ENCODE data around the gene CGAS. TPM values are rescaled to one million over a fixed set of nuclear protein-coding genes. Genes with fewer than 3 reads are reported as not detected.
"Not testable (repeated sequence)": the region's sequence is repeated elsewhere in the genome, so short reads cannot be mapped to it uniquely, and the experiment has no call there.

The CGAS gene
- total and polyA plus RNA-seq, 5 donors from 2014 or later = 9.0 to 24.2 (median 12.8) TPM

DNA sequence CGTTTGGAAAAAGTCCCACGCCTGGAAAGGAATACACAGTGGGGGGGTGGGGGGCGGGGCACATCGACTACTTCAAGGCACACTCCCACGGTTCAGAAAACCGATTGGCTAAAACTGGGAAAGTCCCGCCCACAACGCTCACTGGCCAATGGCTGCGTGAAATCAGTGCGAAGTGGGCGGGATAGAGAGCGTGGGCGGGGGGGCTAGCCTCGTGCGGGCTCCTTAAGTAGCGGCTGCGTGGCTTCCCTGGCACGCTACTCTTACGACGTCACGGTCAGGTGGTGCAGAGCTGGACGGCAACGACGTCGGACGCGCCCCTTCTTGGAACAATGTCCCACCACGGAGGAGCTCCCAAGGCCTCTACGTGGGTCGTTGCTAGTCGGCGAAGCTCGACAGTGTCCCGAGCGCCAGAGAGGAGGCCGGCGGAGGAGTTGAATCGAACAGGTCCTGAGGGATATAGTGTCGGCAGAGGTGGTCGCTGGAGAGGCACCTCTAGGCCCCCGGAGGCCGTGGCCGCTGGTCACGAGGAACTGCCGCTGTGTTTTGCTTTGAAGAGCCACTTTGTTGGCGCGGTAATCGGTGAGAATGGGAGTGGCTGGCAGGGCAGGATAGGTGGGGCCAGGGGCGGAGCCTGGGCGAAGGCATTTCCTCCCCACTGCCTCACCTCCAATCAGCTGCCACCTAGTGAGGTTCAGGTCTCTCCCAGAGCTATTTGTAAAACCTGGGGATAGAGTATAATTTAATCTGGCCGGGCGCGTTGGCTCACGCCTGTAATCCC, 57.3 kb downstream of the CGAS start, which contains the start of gene DDX43:
Gene DDX43 (plus strand): TSS at position 252 of the 778 bp plus-strand sequence. CDS start 78 bp downstream, at position 330.
- no peaks in the 10 kb centered on the region for H3K27me3 Mint-ChIP-seq
- peaks cover 0 to 1% (median 0%) of the 10 kb centered on the region in 7 donors for H3K9me3 Mint-ChIP-seq

DNA sequence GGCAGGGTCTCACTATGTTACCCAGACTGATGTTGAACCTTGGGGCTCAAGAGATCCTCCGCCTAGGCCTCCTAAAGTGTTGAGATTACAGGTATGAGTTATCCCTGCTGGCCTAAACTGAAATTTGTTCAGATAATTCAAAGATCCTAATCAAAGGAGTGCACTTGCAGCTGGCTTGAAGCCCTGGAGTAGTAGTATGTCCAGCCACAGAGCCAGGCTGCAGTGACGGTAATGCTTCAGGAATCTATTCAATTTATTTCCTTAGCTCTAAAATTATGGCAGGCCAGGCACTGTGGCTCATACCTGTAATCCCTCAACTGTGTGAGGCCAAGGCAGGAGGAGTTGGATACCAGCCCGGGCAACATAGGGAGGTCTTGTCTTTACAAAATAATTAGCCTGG, 58.8 kb downstream of the CGAS start:
- H3K4me3 Mint-ChIP-seq = peak overlapping the region in 2 of 4 donors; percentile 41 to 56

More for the DNA sequence above, 57.3 kb downstream of the CGAS start, which contains the start of gene DDX43:
- Mint-ChIP-seq H3K4me1 (peaks cover 6 to 32% (median 12%) of the 10 kb centered on the region in 4 donors), H3K27ac (peak within 1 kb of the TSS; percentile 69 to 87 (median 80)), H3K36me3 (no peaks in the 10 kb centered on the region), H3K4me3 (peak within 1 kb of the TSS; percentile 64 to 98 (median 77))
- H3K4me3 ChIP-seq (ENCODE audit: low read depth, low read length) = no peak within 1 kb of the TSS
- H3K27ac ChIP-seq (ENCODE audit: insufficient read depth, low read length, poor library complexity, severe bottlenecking) = peak within 1 kb of the TSS; percentile 73
- H3K27me3 ChIP-seq (ENCODE audit: control insufficient read depth, insufficient read depth, low read length) = no peaks in the 10 kb centered on the region
- no peaks in the 10 kb centered on the region for H3K36me3 ChIP-seq (ENCODE audit: control insufficient read depth, insufficient read depth, low read length)
- H3K4me1 ChIP-seq (ENCODE audit: control insufficient read depth, insufficient read depth, low read length, poor library complexity, severe bottlenecking) = no peaks in the 10 kb centered on the region
- no peaks in the 10 kb centered on the region for H3K9me3 ChIP-seq (ENCODE audit: control insufficient read depth in 2 of 2, low read length in 2 of 2)
- DNase-seq (peak; percentile 38 to 47 (median 41)), ATAC-seq (ENCODE audit: low read depth in 2 of 2) (peak; percentile 72 to 75)

DNA sequence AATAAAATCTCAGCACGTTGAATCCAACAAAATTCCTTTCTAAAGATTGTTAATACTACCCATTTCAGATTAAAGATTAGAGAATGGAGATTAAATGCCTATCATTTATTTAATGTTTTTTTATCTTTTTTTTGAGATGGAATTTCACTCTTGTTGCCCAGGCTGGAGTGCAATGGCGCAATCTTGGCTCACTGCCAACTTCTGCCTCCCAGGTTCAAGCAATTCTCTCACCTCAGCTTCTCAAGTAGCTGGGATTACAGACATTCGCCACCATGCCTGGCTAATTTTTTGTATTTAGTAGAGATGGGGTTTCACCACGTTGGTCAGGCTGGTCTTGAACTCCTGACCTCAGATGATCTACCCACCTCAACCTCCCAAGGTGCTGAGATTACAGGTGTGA, 59.9 kb downstream of the CGAS start:
- H3K4me3 ChIP-seq (ENCODE audit: low read depth, low read length); H3K4me3 Mint-ChIP-seq; H3K9me3 ChIP-seq (ENCODE audit: control insufficient read depth in 2 of 2, low read length in 2 of 2); H3K36me3 ChIP-seq (ENCODE audit: control insufficient read depth, insufficient read depth, low read length); ATAC-seq (ENCODE audit: low read depth in 2 of 2); H3K4me1 ChIP-seq (ENCODE audit: control insufficient read depth, insufficient read depth, low read length, poor library complexity, severe bottlenecking); DNase-seq; H3K36me3 Mint-ChIP-seq; H3K9me3 Mint-ChIP-seq; H3K27me3 Mint-ChIP-seq; H3K27me3 ChIP-seq (ENCODE audit: control insufficient read depth, insufficient read depth, low read length); H3K27ac ChIP-seq (ENCODE audit: insufficient read depth, low read length, poor library complexity, severe bottlenecking): not testable (repeated sequence)
- Mint-ChIP-seq H3K27ac (peak overlapping the region in 1 of 3 donors; percentile 62), H3K4me1 (peaks cover 6 to 39% (median 18%) of the 10 kb centered on the region in 4 donors)

More for the DNA sequence above, 58.8 kb downstream of the CGAS start:
- Mint-ChIP-seq H3K36me3 (no peaks in the 10 kb centered on the region), H3K27ac (no peak overlapping the region), H3K4me1 (peaks cover 6 to 39% (median 18%) of the 10 kb centered on the region in 4 donors), H3K9me3 (peaks cover 0 to 1% (median 0%) of the 10 kb centered on the region in 7 donors), H3K27me3 (no peaks in the 10 kb centered on the region)
- Histone ChIP-seq H3K36me3 (ENCODE audit: control insufficient read depth, insufficient read depth, low read length) (no peaks in the 10 kb centered on the region), H3K9me3 (ENCODE audit: control insufficient read depth in 2 of 2, low read length in 2 of 2) (no peaks in the 10 kb centered on the region), H3K27me3 (ENCODE audit: control insufficient read depth, insufficient read depth, low read length) (no peaks in the 10 kb centered on the region), H3K4me3 (ENCODE audit: low read depth, low read length) (no peak overlapping the region), H3K4me1 (ENCODE audit: control insufficient read depth, insufficient read depth, low read length, poor library complexity, severe bottlenecking) (peaks cover 9% of the 10 kb centered on the region), H3K27ac (ENCODE audit: insufficient read depth, low read length, poor library complexity, severe bottlenecking) (no peak overlapping the region)
- DNase-seq (no peak), ATAC-seq (ENCODE audit: low read depth in 2 of 2) (no peak)

DNA sequence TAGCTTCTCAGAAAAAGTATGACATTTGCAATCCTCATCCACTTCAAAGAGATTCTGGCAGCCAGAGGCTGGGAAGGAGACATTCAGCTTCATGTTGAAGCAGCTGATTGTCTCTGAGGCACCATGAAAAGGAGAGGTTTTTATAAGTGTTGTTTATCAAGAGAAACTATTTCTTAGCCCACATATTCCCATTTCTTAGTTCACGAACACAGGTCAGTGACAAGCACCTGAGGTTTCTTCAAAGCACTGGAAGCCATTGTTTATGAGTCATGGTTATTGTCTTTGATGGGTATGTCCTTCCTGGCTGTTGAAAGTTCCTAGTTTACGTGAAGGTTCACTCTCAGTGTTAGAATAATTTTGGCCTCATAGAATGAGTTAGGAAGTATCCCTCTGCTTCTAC, 60.4 kb downstream of the CGAS start:
- H3K27ac Mint-ChIP-seq = peak overlapping the region in 1 of 3 donors; percentile 62
- no peaks in the 10 kb centered on the region for H3K36me3 ChIP-seq (ENCODE audit: control insufficient read depth, insufficient read depth, low read length)
- H3K4me3 ChIP-seq (ENCODE audit: low read depth, low read length) = no peak overlapping the region
- no peaks in the 10 kb centered on the region for H3K27me3 ChIP-seq (ENCODE audit: control insufficient read depth, insufficient read depth, low read length)
- H3K27ac ChIP-seq (ENCODE audit: insufficient read depth, low read length, poor library complexity, severe bottlenecking) = no peak overlapping the region
- H3K36me3 Mint-ChIP-seq = no peaks in the 10 kb centered on the region
- no peaks in the 10 kb centered on the region for H3K27me3 Mint-ChIP-seq
- peak in 1 of 3 donors; percentile 7 for DNase-seq
- peaks cover 9% of the 10 kb centered on the region for H3K4me1 ChIP-seq (ENCODE audit: control insufficient read depth, insufficient read depth, low read length, poor library complexity, severe bottlenecking)
- no peaks in the 10 kb centered on the region for H3K9me3 ChIP-seq (ENCODE audit: control insufficient read depth in 2 of 2, low read length in 2 of 2)
- H3K4me3 Mint-ChIP-seq = peak overlapping the region in 2 of 4 donors; percentile 16 to 22
- no peak for ATAC-seq (ENCODE audit: low read depth in 2 of 2)
- H3K9me3 Mint-ChIP-seq = peaks cover 0 to 1% (median 0%) of the 10 kb centered on the region in 7 donors
- peaks cover 6 to 39% (median 18%) of the 10 kb centered on the region in 4 donors for H3K4me1 Mint-ChIP-seq

DNA sequence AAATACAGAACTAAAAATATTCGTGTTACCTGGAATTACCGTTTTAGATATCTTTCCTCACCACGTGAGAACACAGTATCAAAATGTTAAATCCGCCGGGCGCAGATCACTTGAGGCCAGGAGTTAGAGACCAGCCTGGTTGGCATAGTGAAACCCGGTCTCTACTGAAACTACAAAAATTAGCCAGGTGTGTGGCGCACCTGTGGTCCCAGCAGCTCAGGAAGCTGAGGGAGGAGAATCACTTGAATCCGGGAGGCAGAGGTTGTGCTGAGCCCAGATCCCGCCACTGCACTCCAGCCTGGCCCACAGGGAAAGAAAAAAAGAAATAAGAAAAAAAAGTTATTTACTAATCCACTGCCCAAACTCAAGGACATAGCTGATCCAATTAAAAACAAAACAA, 62.2 kb downstream of the CGAS start:
- peak overlapping the region in 1 of 4 donors; percentile 95 for H3K4me3 Mint-ChIP-seq
- H3K9me3 ChIP-seq (ENCODE audit: control insufficient read depth in 2 of 2, low read length in 2 of 2) = no peaks in the 10 kb centered on the region
- no peak for ATAC-seq (ENCODE audit: low read depth in 2 of 2)

DNA sequence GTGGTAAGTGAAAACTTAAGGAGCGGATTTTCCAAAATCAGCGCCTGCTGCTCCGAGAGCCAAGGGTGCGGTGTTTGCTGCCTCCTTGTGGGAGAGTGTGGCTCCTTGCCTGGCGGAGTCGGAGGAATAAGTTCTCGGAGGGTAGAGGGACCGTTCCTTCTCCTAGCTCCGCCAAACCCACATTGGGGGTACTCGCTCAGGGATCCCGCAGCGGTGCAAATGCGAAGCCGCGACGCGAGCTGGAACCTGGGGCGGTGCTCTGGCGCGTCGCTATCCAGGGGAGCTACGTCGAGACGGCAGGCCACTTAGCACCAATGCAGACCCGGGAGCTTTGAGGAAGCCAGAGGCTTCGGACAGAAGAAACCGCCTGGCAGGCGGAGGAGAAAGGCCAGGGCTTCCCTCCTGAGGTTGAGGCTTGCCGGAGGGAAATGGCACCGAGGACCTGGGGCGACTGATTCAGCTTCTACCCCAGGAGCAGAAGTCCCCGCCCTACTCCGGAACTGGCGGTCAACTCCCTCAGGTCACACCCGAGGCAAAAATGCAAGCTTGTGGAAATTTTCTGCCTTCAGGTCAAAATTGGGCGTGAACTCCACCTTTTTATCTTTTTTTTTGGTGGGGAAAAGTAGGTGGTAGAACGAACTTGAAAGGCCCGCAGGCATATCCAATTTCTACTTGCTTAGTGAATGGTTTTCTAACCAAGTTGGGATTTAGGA, 63.1 kb downstream of the CGAS start:
- Histone ChIP-seq H3K9me3 (ENCODE audit: control insufficient read depth in 2 of 2, low read length in 2 of 2) (no peaks in the 10 kb centered on the region), H3K27ac (ENCODE audit: insufficient read depth, low read length, poor library complexity, severe bottlenecking) (peak overlapping the region; percentile 55), H3K27me3 (ENCODE audit: control insufficient read depth, insufficient read depth, low read length) (no peaks in the 10 kb centered on the region), H3K4me1 (ENCODE audit: control insufficient read depth, insufficient read depth, low read length, poor library complexity, severe bottlenecking) (peaks cover 9% of the 10 kb centered on the region), H3K36me3 (ENCODE audit: control insufficient read depth, insufficient read depth, low read length) (no peaks in the 10 kb centered on the region), H3K4me3 (ENCODE audit: low read depth, low read length) (peak overlapping the region; percentile 82)
- Mint-ChIP-seq H3K36me3 (no peaks in the 10 kb centered on the region), H3K4me1 (peaks cover 6 to 30% (median 16%) of the 10 kb centered on the region in 4 donors), H3K27me3 (no peaks in the 10 kb centered on the region), H3K9me3 (peaks cover 0 to 1% (median 0%) of the 10 kb centered on the region in 7 donors), H3K4me3 (peak overlapping the region; percentile 87 to 95 (median 87)), H3K27ac (peak overlapping the region; percentile 32 to 75 (median 44))
- ATAC-seq (ENCODE audit: low read depth in 2 of 2) (peak; percentile 72 to 79), DNase-seq (peak; percentile 13 to 84 (median 33))

More for the DNA sequence above, 62.2 kb downstream of the CGAS start:
- no peaks in the 10 kb centered on the region for H3K27me3 ChIP-seq (ENCODE audit: control insufficient read depth, insufficient read depth, low read length)
- Mint-ChIP-seq H3K4me1 (peaks cover 6 to 35% (median 17%) of the 10 kb centered on the region in 4 donors), H3K27ac (no peak overlapping the region), H3K36me3 (no peaks in the 10 kb centered on the region), H3K27me3 (no peaks in the 10 kb centered on the region), H3K9me3 (peaks cover 0 to 1% (median 0%) of the 10 kb centered on the region in 7 donors)
- no peak for DNase-seq
- no peaks in the 10 kb centered on the region for H3K36me3 ChIP-seq (ENCODE audit: control insufficient read depth, insufficient read depth, low read length)
- H3K4me1 ChIP-seq (ENCODE audit: control insufficient read depth, insufficient read depth, low read length, poor library complexity, severe bottlenecking) = peaks cover 9% of the 10 kb centered on the region
- no peak overlapping the region for H3K4me3 ChIP-seq (ENCODE audit: low read depth, low read length)
- no peak overlapping the region for H3K27ac ChIP-seq (ENCODE audit: insufficient read depth, low read length, poor library complexity, severe bottlenecking)

DNA sequence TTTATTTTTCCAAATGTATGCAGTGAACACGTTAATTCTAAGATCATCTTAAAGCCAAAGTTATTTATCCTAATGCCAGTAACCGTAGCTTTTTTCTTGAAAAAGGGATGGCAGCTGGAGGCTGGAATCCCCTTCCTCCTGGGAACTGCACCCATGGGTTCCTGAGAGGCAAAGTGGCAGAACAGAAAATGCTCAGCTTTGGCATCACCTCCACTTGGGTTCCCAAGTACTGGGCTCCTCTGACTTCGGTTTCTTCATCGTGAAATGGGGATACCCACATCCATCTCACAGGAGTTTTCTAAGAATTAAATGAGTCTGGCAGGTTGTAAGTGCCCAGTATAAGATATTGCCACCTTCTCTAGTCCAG, 63.7 kb downstream of the CGAS start:
- Histone ChIP-seq H3K4me1 (ENCODE audit: control insufficient read depth, insufficient read depth, low read length, poor library complexity, severe bottlenecking) (peaks cover 9% of the 10 kb centered on the region), H3K4me3 (ENCODE audit: low read depth, low read length) (peak overlapping the region; percentile 82), H3K9me3 (ENCODE audit: control insufficient read depth in 2 of 2, low read length in 2 of 2) (no peaks in the 10 kb centered on the region), H3K27ac (ENCODE audit: insufficient read depth, low read length, poor library complexity, severe bottlenecking) (no peak overlapping the region), H3K27me3 (ENCODE audit: control insufficient read depth, insufficient read depth, low read length) (no peaks in the 10 kb centered on the region), H3K36me3 (ENCODE audit: control insufficient read depth, insufficient read depth, low read length) (no peaks in the 10 kb centered on the region)
- no peaks in the 10 kb centered on the region for H3K36me3 Mint-ChIP-seq
- H3K9me3 Mint-ChIP-seq = peaks cover 0 to 1% (median 0%) of the 10 kb centered on the region in 7 donors
- peak in 1 of 2 donors; percentile 11 for ATAC-seq (ENCODE audit: low read depth in 2 of 2)
- H3K4me1 Mint-ChIP-seq = peaks cover 6 to 25% (median 16%) of the 10 kb centered on the region in 4 donors
- peak overlapping the region; percentile 87 to 95 (median 87) for H3K4me3 Mint-ChIP-seq
- peak overlapping the region; percentile 32 to 75 (median 44) for H3K27ac Mint-ChIP-seq
- no peak for DNase-seq
- H3K27me3 Mint-ChIP-seq = no peaks in the 10 kb centered on the region
